HEK293 (cell line): ENCODE data around the gene PROSER3.

Experiments
- CTCF ChIA-PET: fragments of 350-600 bp; formaldehyde crosslinking; extraction: SDS; loops from one replicate; lab custom pipeline; 2021; ENCODE audit warnings: antibody characterized with exemption; lab: Yijun Ruan, JAX
- POLR2A ChIA-PET: fragments of 300-600 bp; formaldehyde crosslinking; extraction: SDS; loops from one replicate; lab custom pipeline; 2020; ENCODE audit warnings: antibody characterized with exemption, inconsistent platforms; lab: Yijun Ruan, JAX
- H3K27ac ChIP-seq: fragments of 200-500 bp; sonication (Bioruptor generic); 2 replicates; pipeline ENCODE4 v1.5.1; 2014; ENCODE audit warnings: low read depth, low read length, control low read depth, inconsistent platforms; ENCODE audit errors: extremely low read depth
- H3K36me3 ChIP-seq, 2 experiments: fragments of 200-500 bp in 1 of 2; sonication (Bioruptor generic) in 1 of 2; 1 replicate in 1 of 2; 2 replicates in 1 of 2; pipeline ENCODE4 v1.5.1; 2014 to 2017; ENCODE audit warnings: inconsistent platforms in 2 of 2, low read length in 2 of 2; ENCODE audit not compliant: control insufficient read depth in 2 of 2, insufficient read depth in 1 of 2
- H3K4me1 ChIP-seq: fragments of 200-500 bp; sonication (Bioruptor generic); 2 replicates; pipeline ENCODE4 v1.5.1; 2014; ENCODE audit warnings: mild to moderate bottlenecking, low read length, inconsistent platforms; ENCODE audit not compliant: control insufficient read depth, insufficient read depth
- H3K4me3 ChIP-seq: 2 replicates; pipeline ENCODE4 v1.5.1; 2011; ENCODE audit warnings: low read depth, mild to moderate bottlenecking, control low read depth, low read length, moderate library complexity
- H3K9me3 ChIP-seq: fragments of 200-500 bp; sonication (Bioruptor generic); 2 replicates; pipeline ENCODE4 v1.5.1; 2014; ENCODE audit warnings: low read depth, low read length, inconsistent platforms; ENCODE audit not compliant: control insufficient read depth, insufficient read depth
- GLI2 ChIP-seq: fragments of 450-650 bp; formaldehyde crosslinking; IDR thresholded peaks from 2 replicates; pipeline ENCODE4; 2017; ENCODE audit warnings: missing biosample characterization, missing genetic modification characterization, low read depth, borderline replicate concordance
- SP2 ChIP-seq: fragments of 450-650 bp; formaldehyde crosslinking; IDR thresholded peaks from 2 replicates; pipeline ENCODE4 v1.5.1; 2016; ENCODE audit warnings: missing biosample characterization, missing genetic modification characterization
- ZFP37 ChIP-seq: fragments of 450-650 bp; formaldehyde crosslinking; IDR thresholded peaks from 2 replicates; pipeline ENCODE4 v1.5.1; 2016; ENCODE audit warnings: missing biosample characterization, missing genetic modification characterization
- ZIC2 ChIP-seq: fragments of 450-650 bp; formaldehyde crosslinking; IDR thresholded peaks from 2 replicates; pipeline ENCODE4 v1.5.1; 2016; ENCODE audit warnings: missing biosample characterization, missing genetic modification characterization
- ZNF121 ChIP-seq: fragments of 450-650 bp; formaldehyde crosslinking; IDR thresholded peaks from 2 replicates; pipeline ENCODE4 v1.5.1; 2016; ENCODE audit warnings: missing biosample characterization, missing genetic modification characterization
- ZNF155 ChIP-seq: fragments of 450-650 bp; formaldehyde crosslinking; IDR thresholded peaks from 2 replicates; pipeline ENCODE4 v1.5.1; 2016; ENCODE audit warnings: missing biosample characterization, missing genetic modification characterization
- ZNF157 ChIP-seq: fragments of 450-650 bp; formaldehyde crosslinking; IDR thresholded peaks from 2 replicates; pipeline ENCODE4 v1.5.1; 2016; ENCODE audit warnings: missing biosample characterization, missing genetic modification characterization
- ZNF184 ChIP-seq: fragments of 450-650 bp; IDR thresholded peaks from 2 replicates; pipeline ENCODE4 v1.5.1; 2018; ENCODE audit warnings: missing biosample characterization, mild to moderate bottlenecking, missing genetic modification characterization
- ZNF202 ChIP-seq: fragments of 450-650 bp; formaldehyde crosslinking; IDR thresholded peaks from 2 replicates; pipeline ENCODE4 v1.5.1; 2016; ENCODE audit warnings: missing biosample characterization, missing genetic modification characterization, borderline replicate concordance
- ZNF366 ChIP-seq: fragments of 450-650 bp; formaldehyde crosslinking; conservative IDR thresholded peaks from 2 replicates; pipeline ENCODE4 v1.5.1; 2016; ENCODE audit warnings: missing biosample characterization, missing genetic modification characterization
- ZNF416 ChIP-seq: fragments of 450-650 bp; formaldehyde crosslinking; IDR thresholded peaks from 2 replicates; pipeline ENCODE4 v1.5.1; 2016; ENCODE audit warnings: missing biosample characterization, missing genetic modification characterization
- ZNF473 ChIP-seq: fragments of 450-650 bp; formaldehyde crosslinking; IDR thresholded peaks from 2 replicates; pipeline ENCODE4 v1.5.1; 2017; ENCODE audit warnings: missing biosample characterization, missing genetic modification characterization
- ZNF76 ChIP-seq: fragments of 450-650 bp; formaldehyde crosslinking; IDR thresholded peaks from 2 replicates; pipeline ENCODE4; 2016; ENCODE audit warnings: low read depth, missing biosample characterization, missing genetic modification characterization, borderline replicate concordance
- TF ChIP-seq, protein P1 (sequence below): fragments of 450-650 bp; formaldehyde crosslinking; IDR thresholded peaks from 2 replicates; pipeline ENCODE4 v1.5.1; 2017; ENCODE audit warnings: missing biosample characterization, missing genetic modification characterization
- TF ChIP-seq, protein P2 (sequence below): fragments of 450-650 bp; formaldehyde crosslinking; IDR thresholded peaks from 2 replicates; pipeline ENCODE4 v1.5.1; 2017; ENCODE audit warnings: missing biosample characterization, mild to moderate bottlenecking, missing genetic modification characterization, moderate library complexity
- TF ChIP-seq, protein P3 (sequence below): fragments of 450-650 bp; IDR thresholded peaks from 2 replicates; pipeline ENCODE4 v1.5.1; 2018; ENCODE audit warnings: missing biosample characterization, mild to moderate bottlenecking, missing genetic modification characterization
- TF ChIP-seq, protein P4 (sequence below): fragments of 450-650 bp; formaldehyde crosslinking; IDR thresholded peaks from 2 replicates; pipeline ENCODE4 v1.5.1; 2016; ENCODE audit warnings: missing biosample characterization, missing genetic modification characterization, low read depth

The PROSER3 gene

DNA sequence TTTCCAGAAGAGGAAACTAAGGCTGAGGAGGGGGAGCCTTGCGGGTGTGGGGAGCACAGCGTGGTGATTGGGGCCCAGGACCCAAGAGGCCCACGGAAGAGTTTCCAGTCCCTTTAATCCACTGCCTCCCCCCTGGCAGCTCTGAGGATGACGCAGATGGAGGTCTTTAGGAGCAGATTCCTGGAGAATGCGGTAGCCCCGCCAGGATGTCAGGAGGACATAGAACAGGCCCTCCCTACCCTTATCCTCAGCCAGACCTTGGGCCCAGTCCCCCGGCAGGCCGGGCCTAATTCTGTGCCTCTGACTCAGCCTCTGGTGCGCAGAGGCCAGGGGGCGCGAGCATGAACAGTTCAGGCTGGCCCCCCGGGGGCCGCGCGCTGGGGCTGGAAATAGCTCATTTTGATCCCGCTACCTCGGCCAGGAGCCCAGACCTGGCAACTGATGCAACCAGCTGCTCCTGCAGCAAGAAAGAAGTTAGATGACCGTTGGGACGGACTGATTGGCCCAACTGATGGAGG is 686 bp upstream of the PROSER3 start (continued):
- TF ChIP-seq, protein P1, sequence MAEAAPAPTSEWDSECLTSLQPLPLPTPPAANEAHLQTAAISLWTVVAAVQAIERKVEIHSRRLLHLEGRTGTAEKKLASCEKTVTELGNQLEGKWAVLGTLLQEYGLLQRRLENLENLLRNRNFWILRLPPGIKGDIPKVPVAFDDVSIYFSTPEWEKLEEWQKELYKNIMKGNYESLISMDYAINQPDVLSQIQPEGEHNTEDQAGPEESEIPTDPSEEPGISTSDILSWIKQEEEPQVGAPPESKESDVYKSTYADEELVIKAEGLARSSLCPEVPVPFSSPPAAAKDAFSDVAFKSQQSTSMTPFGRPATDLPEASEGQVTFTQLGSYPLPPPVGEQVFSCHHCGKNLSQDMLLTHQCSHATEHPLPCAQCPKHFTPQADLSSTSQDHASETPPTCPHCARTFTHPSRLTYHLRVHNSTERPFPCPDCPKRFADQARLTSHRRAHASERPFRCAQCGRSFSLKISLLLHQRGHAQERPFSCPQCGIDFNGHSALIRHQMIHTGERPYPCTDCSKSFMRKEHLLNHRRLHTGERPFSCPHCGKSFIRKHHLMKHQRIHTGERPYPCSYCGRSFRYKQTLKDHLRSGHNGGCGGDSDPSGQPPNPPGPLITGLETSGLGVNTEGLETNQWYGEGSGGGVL = peak; percentile 90
- peak; percentile 81 for TF ChIP-seq ZNF366 (tag by site-specific recombination)
- no peak for TF ChIP-seq SP2 (tag by site-specific recombination)
- TF ChIP-seq, all 188 proteins: peak for 58

DNA sequence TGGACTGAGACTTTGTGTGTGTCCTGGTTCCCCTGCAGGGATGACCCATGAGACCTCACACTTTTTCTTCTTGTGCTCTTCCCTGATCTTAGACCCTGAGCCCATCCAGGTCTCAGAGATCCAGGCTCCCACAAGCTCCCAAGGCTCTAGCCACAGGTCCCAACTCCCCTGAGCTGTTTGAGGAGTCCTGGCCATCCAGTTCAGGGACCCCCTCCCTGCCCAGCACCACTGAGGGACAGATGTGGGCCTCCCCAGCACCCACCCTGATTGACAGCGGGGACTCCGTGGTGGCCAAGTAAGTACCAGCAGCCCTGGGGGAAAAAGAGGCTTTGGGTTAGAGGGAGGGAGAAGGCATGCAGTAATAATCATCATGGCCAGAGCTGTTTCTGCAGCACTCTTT is 1.7 kb downstream of the PROSER3 start:
- no peaks in the 10 kb centered on the region for H3K9me3 ChIP-seq
- H3K27ac ChIP-seq = peak overlapping the region; percentile 97; the same call in 1 of the 2 replicates
- ChIA-PET POLR2A (interaction anchor here (0.6 to 4.7 kb wide), 5 partner anchors 9 to 24 kb away, joined by 3 to 29 read pairs (median 6); partner anchors contain the start of genes LIN37, PSENEN and U2AF1L4), CTCF (interaction anchor here (0.5 kb wide), 1 partner anchor 30 kb away, joined by 3 read pairs; no protein-coding TSS in a partner anchor)
- TF ChIP-seq ZIC2 (tag by site-specific recombination) (0 out of 2 replicates have a peak, but pooled peaks have one; percentile 21), ZNF473 (tag by site-specific recombination) (peak; percentile 50; the same call in 1 of the 2 replicates), ZNF157 (tag by site-specific recombination) (no peak), GLI2 (tag by site-specific recombination) (no peak), ZNF416 (tag by site-specific recombination) (0 out of 2 replicates have a peak, but pooled peaks have one; percentile 12)
- H3K36me3 ChIP-seq = peaks cover 56 to 63% of the 10 kb centered on the region in 2 experiments
- H3K4me3 ChIP-seq = no peak overlapping the region
- H3K4me1 ChIP-seq = peaks cover 15% of the 10 kb centered on the region

DNA sequence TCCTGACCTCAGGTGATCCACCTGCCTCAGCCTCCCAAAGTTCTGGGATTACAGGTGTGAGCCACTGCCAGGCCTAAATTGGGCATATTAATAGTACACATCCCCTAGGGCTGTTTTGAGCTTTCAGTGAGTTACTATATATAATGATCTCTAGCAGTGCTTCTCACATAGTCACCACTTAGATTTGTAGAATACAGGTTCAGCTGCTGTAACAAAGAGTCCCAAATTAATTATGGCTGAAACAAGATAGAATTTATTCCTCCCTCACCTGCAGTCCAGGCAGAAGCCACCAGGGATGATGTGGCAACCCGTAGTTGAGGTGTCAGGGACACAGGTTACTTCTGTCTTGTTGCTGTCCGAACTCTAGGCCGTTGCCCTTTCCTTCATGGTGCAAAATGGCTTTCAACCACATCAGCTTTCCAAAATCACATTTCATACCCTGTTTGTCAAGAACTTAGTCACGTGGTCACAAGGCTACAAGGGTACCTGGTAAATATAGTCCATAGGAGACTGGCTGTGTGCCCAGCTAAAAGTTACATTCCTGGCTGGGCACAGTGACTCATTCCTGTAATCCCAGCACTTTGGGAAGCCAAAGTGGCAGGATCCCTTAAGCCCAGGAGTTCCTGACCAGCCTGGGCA is 2.9 kb downstream of the PROSER3 start:
- CTCF ChIA-PET = no interaction called here
- H3K4me1 ChIP-seq = peaks cover 15% of the 10 kb centered on the region
- no peaks in the 10 kb centered on the region for H3K9me3 ChIP-seq
- H3K36me3 ChIP-seq = peaks cover 61 to 67% of the 10 kb centered on the region in 2 experiments
- no peak for TF ChIP-seq ZNF155 (tag by site-specific recombination)
- TF ChIP-seq ZNF76 = no peak
- TF ChIP-seq, protein P2, sequence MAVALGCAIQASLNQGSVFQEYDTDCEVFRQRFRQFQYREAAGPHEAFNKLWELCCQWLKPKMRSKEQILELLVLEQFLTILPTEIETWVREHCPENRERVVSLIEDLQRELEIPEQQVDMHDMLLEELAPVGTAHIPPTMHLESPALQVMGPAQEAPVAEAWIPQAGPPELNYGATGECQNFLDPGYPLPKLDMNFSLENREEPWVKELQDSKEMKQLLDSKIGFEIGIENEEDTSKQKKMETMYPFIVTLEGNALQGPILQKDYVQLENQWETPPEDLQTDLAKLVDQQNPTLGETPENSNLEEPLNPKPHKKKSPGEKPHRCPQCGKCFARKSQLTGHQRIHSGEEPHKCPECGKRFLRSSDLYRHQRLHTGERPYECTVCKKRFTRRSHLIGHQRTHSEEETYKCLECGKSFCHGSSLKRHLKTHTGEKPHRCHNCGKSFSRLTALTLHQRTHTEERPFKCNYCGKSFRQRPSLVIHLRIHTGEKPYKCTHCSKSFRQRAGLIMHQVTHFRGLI (tag by site-specific recombination) = no peak
- 0 out of 2 replicates have a peak, but pooled peaks have one; percentile 2 for TF ChIP-seq ZFP37 (tag by site-specific recombination)
- TF ChIP-seq, protein P3, sequence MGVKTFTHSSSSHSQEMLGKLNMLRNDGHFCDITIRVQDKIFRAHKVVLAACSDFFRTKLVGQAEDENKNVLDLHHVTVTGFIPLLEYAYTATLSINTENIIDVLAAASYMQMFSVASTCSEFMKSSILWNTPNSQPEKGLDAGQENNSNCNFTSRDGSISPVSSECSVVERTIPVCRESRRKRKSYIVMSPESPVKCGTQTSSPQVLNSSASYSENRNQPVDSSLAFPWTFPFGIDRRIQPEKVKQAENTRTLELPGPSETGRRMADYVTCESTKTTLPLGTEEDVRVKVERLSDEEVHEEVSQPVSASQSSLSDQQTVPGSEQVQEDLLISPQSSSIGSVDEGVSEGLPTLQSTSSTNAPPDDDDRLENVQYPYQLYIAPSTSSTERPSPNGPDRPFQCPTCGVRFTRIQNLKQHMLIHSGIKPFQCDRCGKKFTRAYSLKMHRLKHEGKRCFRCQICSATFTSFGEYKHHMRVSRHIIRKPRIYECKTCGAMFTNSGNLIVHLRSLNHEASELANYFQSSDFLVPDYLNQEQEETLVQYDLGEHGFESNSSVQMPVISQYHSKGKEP (tag by site-specific recombination) = no peak
- TF ChIP-seq, protein P4, sequence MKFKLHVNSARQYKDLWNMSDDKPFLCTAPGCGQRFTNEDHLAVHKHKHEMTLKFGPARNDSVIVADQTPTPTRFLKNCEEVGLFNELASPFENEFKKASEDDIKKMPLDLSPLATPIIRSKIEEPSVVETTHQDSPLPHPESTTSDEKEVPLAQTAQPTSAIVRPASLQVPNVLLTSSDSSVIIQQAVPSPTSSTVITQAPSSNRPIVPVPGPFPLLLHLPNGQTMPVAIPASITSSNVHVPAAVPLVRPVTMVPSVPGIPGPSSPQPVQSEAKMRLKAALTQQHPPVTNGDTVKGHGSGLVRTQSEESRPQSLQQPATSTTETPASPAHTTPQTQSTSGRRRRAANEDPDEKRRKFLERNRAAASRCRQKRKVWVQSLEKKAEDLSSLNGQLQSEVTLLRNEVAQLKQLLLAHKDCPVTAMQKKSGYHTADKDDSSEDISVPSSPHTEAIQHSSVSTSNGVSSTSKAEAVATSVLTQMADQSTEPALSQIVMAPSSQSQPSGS (tag by site-specific recombination) = no peak
- TF ChIP-seq ZNF202 (tag by site-specific recombination) = no peak
- TF ChIP-seq ZNF184 = no peak
- peak; percentile 46; the same call in 1 of the 2 replicates for TF ChIP-seq ZNF121 (tag by site-specific recombination)
- TF ChIP-seq, all 188 proteins: peak for 2
- Histone ChIP-seq H3K4me3 (no peak overlapping the region), H3K27ac (no peak overlapping the region)
- POLR2A ChIA-PET = interaction anchor here (1.4 to 4.7 kb wide), 5 partner anchors 12 to 21 kb away, joined by 3 to 29 read pairs (median 8); partner anchors contain the start of genes LIN37, PSENEN and U2AF1L4
